Measurements from ENCODE around the gene ATP13A1. TPM values are rescaled to one million over a fixed set of nuclear protein-coding genes. Genes with fewer than 3 reads are reported as not detected.

ATP13A1 gene
- total RNA-seq, result 14.0 and 20.7 TPM in 2 replicates

GRCh38 chr19:19663256-19664120 is at the start of gene ATP13A1:
Gene ATP13A1, minus strand, starts transcription at chr19:19663676. Its CDS starts 10 bp downstream, at chr19:19663666.

GRCh38 chr19:19668230-19669012 is 4.9 kb upstream of the ATP13A1 start, which contains the start of gene ZNF101:
Gene ZNF101, plus strand, starts transcription at chr19:19668839. Its CDS starts 125 bp downstream, at chr19:19668964.

GRCh38 chr19:19643158-19644053 is 20.1 kb downstream of the ATP13A1 start, which contains the start of gene GMIP:
Gene GMIP, minus strand, starts transcription at chr19:19643657. Its CDS starts 128 bp downstream, at chr19:19643529.

GRCh38 chr19:19627621-19628500 is 35.6 kb downstream of the ATP13A1 start, which contains the start of gene LPAR2:
Gene LPAR2, minus strand, starts transcription at chr19:19628220. Its CDS starts 945 bp downstream, at chr19:19627275.

GRCh38 chr19:19618219-19619051 is 45.0 kb downstream of the ATP13A1 start, which contains the start of gene PBX4:
Gene PBX4, minus strand, starts transcription at chr19:19618687. Its CDS starts 58 bp downstream, at chr19:19618629.

Other genes starting within 250 kb of the ATP13A1 start
- gene TSSK6, start 148.1 kb downstream of the ATP13A1 start, total RNA-seq, result 0.60 and 0.87 TPM in 2 replicates
- 235 and 256 TPM in 2 replicates for gene NDUFA13, start 147.5 kb downstream of the ATP13A1 start, total RNA-seq
- gene YJEFN3, start 134.8 kb downstream of the ATP13A1 start, total RNA-seq, result 0.09 and 0.11 TPM in 2 replicates
- gene CILP2, start 125.4 kb downstream of the ATP13A1 start, total RNA-seq, result not detected in 2 replicates
- gene PBX4, start 45.0 kb downstream of the ATP13A1 start, total RNA-seq, result not detected in 2 replicates
- 0.52 and 0.54 TPM in 2 replicates for gene LPAR2, start 35.5 kb downstream of the ATP13A1 start, total RNA-seq
- 4.6 and 4.7 TPM in 2 replicates for gene GMIP, start 20.0 kb downstream of the ATP13A1 start, total RNA-seq
- 10.3 and 15.1 TPM in 2 replicates for gene ZNF101, start 5.2 kb upstream of the ATP13A1 start, total RNA-seq
- gene ZNF14, start 69.4 kb upstream of the ATP13A1 start, total RNA-seq, result 4.3 and 6.0 TPM in 2 replicates
- 5.1 and 10.8 TPM in 2 replicates for gene ZNF506, start 158.1 kb upstream of the ATP13A1 start, total RNA-seq
- 2.5 and 5.5 TPM in 2 replicates for gene ZNF253, start 202.2 kb upstream of the ATP13A1 start, total RNA-seq
- gene ZNF93, start 237.3 kb upstream of the ATP13A1 start, total RNA-seq, result 3.0 and 3.4 TPM in 2 replicates